HG03460 (cell line): ENCODE data around the gene SLC43A2.
"Not testable (repeated sequence)": the region's sequence is repeated elsewhere in the genome, so short reads cannot be mapped to it uniquely, and the experiment has no call there.

Experiments used
- ATAC-seq: cut with Tn5 transposase; IDR thresholded peaks from one replicate; pipeline ENCODE4 v1.9.1; 2021; ENCODE audit not compliant: unreplicated experiment

Gene SLC43A2

GRCh38 chr17:1541367-1541904 lies 87.2 kb downstream of the SLC43A2 start:
- no peak for ATAC-seq

DNA sequence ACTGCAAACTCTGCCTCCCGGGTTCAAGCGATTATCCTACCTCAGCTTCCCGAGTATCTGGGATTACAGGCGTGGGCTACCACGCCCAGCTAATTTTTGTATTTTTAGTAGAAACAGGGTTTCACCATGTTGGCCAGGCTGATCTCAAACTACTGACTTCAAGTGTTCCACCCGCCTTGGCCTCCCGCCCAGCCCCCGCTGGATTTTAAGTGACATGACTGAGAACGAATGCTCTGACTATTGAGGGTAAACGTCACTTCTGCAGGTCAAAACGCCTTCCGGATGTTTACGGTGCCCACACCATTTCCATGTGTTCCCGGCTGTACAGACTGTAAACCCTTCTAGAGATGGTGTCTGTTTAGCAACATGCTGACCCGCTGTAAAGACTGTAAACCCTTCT lies 88.8 kb downstream of the SLC43A2 start:
- no peak for ATAC-seq

GRCh38 chr17:1535737-1536136 lies 92.9 kb downstream of the SLC43A2 start:
- ATAC-seq = no peak

GRCh38 chr17:1533661-1534325 lies 94.8 kb downstream of the SLC43A2 start:
- no peak for ATAC-seq

- ATAC-seq = no peak
Observed at GRCh38 chr17:1532836-1533602, 95.6 kb downstream of the SLC43A2 start.

DNA sequence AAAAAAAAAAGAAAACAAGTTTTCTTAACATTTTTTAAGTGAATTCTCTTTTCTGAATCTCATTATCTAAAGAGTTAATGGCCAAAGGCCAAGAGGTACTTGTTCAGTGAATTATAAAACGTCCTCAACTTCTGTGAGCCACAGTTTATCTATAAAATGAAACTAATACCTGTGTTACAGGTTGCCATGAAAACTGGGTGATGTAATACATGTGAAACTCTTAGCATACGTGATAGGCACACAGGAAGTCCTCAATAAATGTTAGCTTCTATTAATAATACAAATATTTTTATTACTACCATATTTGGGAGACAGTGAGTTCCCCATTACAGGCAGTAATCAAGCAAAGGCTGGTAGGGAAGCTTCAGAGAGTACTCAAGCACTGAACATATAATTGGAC lies 98.8 kb downstream of the SLC43A2 start:
- ATAC-seq = no peak

DNA sequence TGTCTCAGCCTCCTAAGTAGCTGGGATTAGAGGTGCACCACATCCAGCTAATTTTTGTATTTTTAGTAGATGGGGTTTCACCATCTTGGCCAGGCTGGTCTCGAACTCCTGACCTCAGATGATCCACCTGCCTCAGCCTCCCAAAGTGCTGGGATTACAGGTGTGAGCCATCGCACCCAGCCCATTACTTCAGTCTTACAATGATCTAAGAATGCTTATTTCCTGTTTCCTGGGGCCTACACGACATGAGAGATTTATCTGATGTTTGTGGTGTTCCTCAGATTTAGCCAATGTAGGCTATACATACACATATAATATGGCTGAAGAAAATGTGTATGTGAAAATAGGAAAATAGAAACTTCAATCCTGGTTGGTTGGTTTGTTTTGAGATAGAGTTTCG lies 101.8 kb downstream of the SLC43A2 start:
- ATAC-seq = not testable (repeated sequence)

DNA sequence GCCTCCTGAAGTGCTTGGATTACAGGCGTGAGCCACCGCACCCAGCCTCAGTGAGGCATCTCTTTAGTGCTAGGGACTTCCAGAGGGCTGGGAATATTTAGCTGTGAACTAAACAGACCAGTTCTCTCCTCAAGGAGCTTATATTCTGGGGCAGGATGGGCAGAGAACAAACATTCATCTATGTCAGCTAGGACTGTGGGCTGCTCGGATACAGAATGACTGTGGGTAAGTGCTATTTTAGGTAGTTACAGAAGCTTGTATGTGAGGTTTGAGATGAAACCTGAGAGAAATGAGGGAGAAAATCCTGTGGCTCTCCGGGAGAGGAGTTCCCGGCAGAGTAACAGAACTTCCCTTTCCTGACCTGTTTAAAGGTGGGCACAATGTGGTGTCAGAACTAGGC lies 106.0 kb downstream of the SLC43A2 start:
- ATAC-seq = no peak

GRCh38 chr17:1521086-1521640 lies 107.5 kb downstream of the SLC43A2 start:
- ATAC-seq = no peak

DNA sequence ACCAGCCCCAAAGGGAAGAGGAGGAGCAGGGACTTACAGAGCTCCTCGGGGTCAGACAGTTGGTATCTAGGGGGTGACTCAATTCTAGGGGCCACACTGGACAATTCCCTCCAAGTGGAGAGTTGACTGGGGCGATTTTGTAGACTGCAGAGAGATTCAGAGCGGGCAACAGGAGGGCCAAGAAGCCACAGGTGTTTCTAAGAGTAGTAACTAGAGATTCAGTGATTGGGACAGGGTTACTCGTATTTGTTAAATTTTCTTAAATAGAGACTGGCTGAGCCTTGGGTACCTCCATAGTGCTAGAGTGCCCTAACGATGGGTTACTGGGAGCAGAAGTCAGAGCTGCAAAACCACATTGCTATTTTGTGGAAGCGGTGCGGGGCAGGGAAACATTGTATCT lies 109.0 kb downstream of the SLC43A2 start:
- no peak for ATAC-seq
